IMR-90 (cell line): ENCODE measurements around the gene DCLRE1B. TPM values are rescaled to one million over a fixed set of nuclear protein-coding genes. Genes with fewer than 3 reads are reported as not detected.

Experiments used
- ATAC-seq: fragments of 200-7000 bp; cut with Tn5 transposase; 2 replicates; pipeline ENCODE4 v1.9.1; 2020; ENCODE audit warnings: low read depth, mild to moderate bottlenecking, moderate library complexity
- BruUV-seq: library from RNA; stranded (reverse); fragments of 400-500 nt; replicated peaks from 2 replicates; lab custom pipeline; 2021; lab: Mats Ljungman, UMichigan
- CTCF ChIA-PET: fragments of 300-600 bp; formaldehyde crosslinking; extraction: SDS; loops from one replicate; lab custom pipeline; 2021; ENCODE audit warnings: antibody characterized with exemption; lab: Yijun Ruan, JAX
- POLR2A ChIA-PET: fragments of 300-600 bp; sonication (Branson Sonifier 250); formaldehyde crosslinking; loops from one replicate; lab custom pipeline; 2022; ENCODE audit warnings: antibody characterized with exemption; ENCODE audit not compliant: unreplicated experiment; lab: Charles Lee
- DNase-seq: peaks from one replicate; pipeline ENCODE4 v3.0.0; 2013
- H2AFZ ChIP-seq: replicated peaks from 2 replicates; pipeline ENCODE3; 2013; ENCODE audit warnings: low read length, mild to moderate bottlenecking; ENCODE audit not compliant: poor library complexity
- H2AK5ac ChIP-seq: 2 replicates; pipeline ENCODE4 v1.6.1; 2013; ENCODE audit warnings: low read depth, low read length, inconsistent platforms
- H2AK9ac ChIP-seq: replicated peaks from 2 replicates; pipeline ENCODE3; 2013; ENCODE audit warnings: mild to moderate bottlenecking, low read depth, low read length, moderate library complexity; ENCODE audit not compliant: poor library complexity
- H2BK120ac ChIP-seq: 2 replicates; pipeline ENCODE4 v1.6.1; 2013; ENCODE audit warnings: low read depth, low read length, inconsistent platforms
- H2BK15ac ChIP-seq: 3 replicates; pipeline ENCODE4 v1.6.1; 2013; ENCODE audit warnings: low read depth, low read length, inconsistent platforms
- H2BK20ac ChIP-seq: 2 replicates; pipeline ENCODE4 v1.6.1; 2013; ENCODE audit warnings: low read depth, mild to moderate bottlenecking, inconsistent platforms, low read length, moderate library complexity
- H2BK5ac ChIP-seq: 2 replicates; pipeline ENCODE4 v1.6.1; 2013; ENCODE audit warnings: mild to moderate bottlenecking, low read depth, low read length, inconsistent platforms; ENCODE audit not compliant: poor library complexity, severe bottlenecking
- H3K14ac ChIP-seq: replicated peaks from 2 replicates; pipeline ENCODE4 v1.6.1; 2013; ENCODE audit warnings: low read depth, low read length, inconsistent platforms
- H3K18ac ChIP-seq: 2 replicates; pipeline ENCODE4 v1.6.1; 2013; ENCODE audit warnings: low read depth, low read length, control low read depth
- H3K23ac ChIP-seq: 2 replicates; pipeline ENCODE4 v1.6.1; 2013; ENCODE audit warnings: low read depth, low read length, inconsistent platforms
- H3K27ac ChIP-seq: 2 replicates; pipeline ENCODE4 v1.5.1; 2013; ENCODE audit warnings: mild to moderate bottlenecking, control low read depth, low read length; ENCODE audit not compliant: insufficient read depth
- H3K27me3 ChIP-seq: 2 replicates; pipeline ENCODE4 v1.6.1; 2013; ENCODE audit warnings: low read length; ENCODE audit not compliant: control insufficient read depth, insufficient read depth
- H3K36me3 ChIP-seq: 2 replicates; pipeline ENCODE4 v1.6.1; 2013; ENCODE audit warnings: low read length, mixed read lengths; ENCODE audit not compliant: control insufficient read depth, insufficient read depth
- H3K4ac ChIP-seq: 2 replicates; pipeline ENCODE4 v1.6.1; 2013; ENCODE audit warnings: low read depth, low read length, inconsistent platforms
- H3K4me1 ChIP-seq: 2 replicates; pipeline ENCODE4 v1.6.1; 2013; ENCODE audit warnings: low read length, mixed read lengths; ENCODE audit not compliant: control insufficient read depth, insufficient read depth
- H3K4me2 ChIP-seq: 2 replicates; pipeline ENCODE4 v1.6.1; 2013; ENCODE audit warnings: low read depth, mild to moderate bottlenecking, control low read depth, low read length, moderate library complexity
- H3K4me3 ChIP-seq: 2 replicates; pipeline ENCODE4 v1.5.1; 2013; ENCODE audit warnings: low read depth, mild to moderate bottlenecking, control low read depth, low read length, moderate library complexity; ENCODE audit not compliant: insufficient read depth
- H3K56ac ChIP-seq: 2 replicates; pipeline ENCODE4 v1.6.1; 2013; ENCODE audit warnings: low read length, inconsistent platforms; ENCODE audit not compliant: insufficient read depth; ENCODE audit errors: extremely low read depth
- H3K79me1 ChIP-seq, 2 experiments: 2 replicates each; pipeline ENCODE4 v1.6.1; 2013; ENCODE audit warnings: low read length in 2 of 2, inconsistent platforms in 1 of 2, low read depth in 1 of 2
- H3K9ac ChIP-seq: 2 replicates; pipeline ENCODE4 v1.6.1; 2013; ENCODE audit warnings: low read depth, low read length, control low read depth
- H3K9me1 ChIP-seq: 2 replicates; pipeline ENCODE4 v1.6.1; 2013; ENCODE audit warnings: low read length, inconsistent platforms; ENCODE audit not compliant: insufficient read depth
- H3K9me3 ChIP-seq: 2 replicates; pipeline ENCODE4 v1.6.1; 2013; ENCODE audit warnings: low read length; ENCODE audit not compliant: control insufficient read depth, insufficient read depth
- H4K20me1 ChIP-seq: 2 replicates; pipeline ENCODE4 v1.6.1; 2013; ENCODE audit warnings: low read length, inconsistent platforms; ENCODE audit not compliant: insufficient read depth
- H4K5ac ChIP-seq: 2 replicates; pipeline ENCODE4 v1.6.1; 2013; ENCODE audit warnings: mild to moderate bottlenecking, low read depth, low read length, control low read depth
- H4K8ac ChIP-seq, 2 experiments: 2 replicates each; pipeline ENCODE4 v1.6.1; 2013; ENCODE audit warnings: low read depth in 2 of 2, low read length in 2 of 2, control low read depth in 1 of 2, inconsistent platforms in 1 of 2
- H4K91ac ChIP-seq: 2 replicates; pipeline ENCODE4 v1.6.1; 2013; ENCODE audit warnings: low read depth, low read length, inconsistent platforms; ENCODE audit not compliant: insufficient read depth
- BHLHE40 ChIP-seq: fragments of 150-350 bp; IDR thresholded peaks from 2 replicates; pipeline ENCODE4 v1.6.1; 2016; ENCODE audit warnings: mild to moderate bottlenecking, low read depth, low read length
- CEBPB ChIP-seq: IDR thresholded peaks from 2 replicates; pipeline ENCODE4 v1.6.1; 2012; ENCODE audit warnings: low read depth, low read length, improper control_type of control experiment
- CHD1 ChIP-seq: IDR thresholded peaks from 2 replicates; pipeline ENCODE4 v1.6.1; 2012; ENCODE audit warnings: low read depth, low read length, improper control_type of control experiment
- FOS ChIP-seq: fragments of 150-350 bp; IDR thresholded peaks from 2 replicates; pipeline ENCODE4 v1.6.1; 2016; ENCODE audit warnings: low read depth, low read length
- MAFK ChIP-seq: IDR thresholded peaks from 2 replicates; pipeline ENCODE4 v1.6.1; 2012; ENCODE audit warnings: low read depth, low read length, improper control_type of control experiment
- MAZ ChIP-seq: IDR thresholded peaks from 2 replicates; pipeline ENCODE4 v1.6.1; 2012; ENCODE audit warnings: low read depth, mild to moderate bottlenecking, low read length, improper control_type of control experiment, moderate library complexity, borderline replicate concordance
- POLR2A ChIP-seq: IDR thresholded peaks from 2 replicates; pipeline ENCODE4 v1.6.1; 2012; ENCODE audit warnings: mild to moderate bottlenecking, low read depth, low read length
- RAD21 ChIP-seq: IDR thresholded peaks from 2 replicates; pipeline ENCODE4 v1.6.1; 2012; ENCODE audit warnings: low read length, improper control_type of control experiment
- RCOR1 ChIP-seq: IDR thresholded peaks from 2 replicates; pipeline ENCODE4 v1.6.1; 2012; ENCODE audit warnings: mild to moderate bottlenecking, low read length, improper control_type of control experiment; ENCODE audit not compliant: insufficient replicate concordance
- RFX5 ChIP-seq: IDR thresholded peaks from 2 replicates; pipeline ENCODE4 v1.8.0; 2012; ENCODE audit warnings: low read depth, mild to moderate bottlenecking, low read length, moderate library complexity
- SMC3 ChIP-seq: fragments of 150-350 bp; IDR thresholded peaks from 2 replicates; pipeline ENCODE4 v1.6.1; 2016; ENCODE audit warnings: low read depth, mild to moderate bottlenecking, antibody characterized with exemption, low read length, moderate library complexity
- WGBS, 2 experiments: methylation state at CpG; one replicate each; pipeline versions ENCODE4 v1.1.5 to v1.1.7; 2013; ENCODE audit warnings: missing lambda C conversion rate in 2 of 2; ENCODE audit not compliant: insufficient read length in 1 of 2; ENCODE audit errors: extremely low coverage in 2 of 2; 5-methylcytosine and 5-hydroxymethylcytosine counted together
- dilution Hi-C: fragments of 300-500 bp; cut with HindIII; formaldehyde crosslinking; loops from one replicate; pipeline ENCODE4 v1.14.3; 2018; ENCODE audit warnings: low sequenced_read_pairs; ENCODE audit not compliant: unreplicated experiment
- in situ Hi-C: fragments of 300-500 bp; cut with MboI; formaldehyde crosslinking; loops from 3 replicates; pipeline ENCODE4 v1.14.3; 2019; ENCODE audit warnings: low sequenced_read_pairs, inconsistent platforms, mixed read lengths
- intact Hi-C: fragments of 100-400 bp; cut with micrococcal nuclease; formaldehyde crosslinking; loops from 2 replicates; pipeline ENCODE4 v1.10.0; 2022
- polyA plus RNA-seq, 3 experiments: library from polyadenylated mRNA; depleted of rRNA; stranded (reverse); fragments of >200 nt; gene quantifications; 2 replicates each; pipeline ENCODE4 v1.2.3, GENCODE V29; 2012; ENCODE audit warnings: low replicate concordance in 1 of 3
- total RNA-seq: library from RNA; depleted of rRNA; stranded (reverse); fragments of >200 nt; gene quantifications from 2 replicates; pipeline ENCODE4 v1.2.3, GENCODE V29; 2012
- TF ChIP-seq, protein P1 (sequence below): fragments of 150-350 bp; IDR thresholded peaks from 2 replicates; pipeline ENCODE4 v1.6.1; 2017; ENCODE audit warnings: mild to moderate bottlenecking, antibody characterized with exemption, low read length, low read depth
- TF ChIP-seq, protein P2 (sequence below): conservative IDR thresholded peaks from 2 replicates; pipeline ENCODE4 v1.5.1; 2012; ENCODE audit warnings: mild to moderate bottlenecking, low read depth, low read length, improper control_type of control experiment
- TF ChIP-seq, protein P3 (sequence below): fragments of 150-350 bp; IDR thresholded peaks from 2 replicates; pipeline ENCODE4 v1.6.1; 2016; ENCODE audit warnings: low read depth, mild to moderate bottlenecking, low read length, moderate library complexity, borderline replicate concordance

The DCLRE1B gene
- total and polyA plus RNA-seq, 2 of the 4 experiments (the other 2 are of a cell fraction) = 4.9 to 6.1 TPM

DNA sequence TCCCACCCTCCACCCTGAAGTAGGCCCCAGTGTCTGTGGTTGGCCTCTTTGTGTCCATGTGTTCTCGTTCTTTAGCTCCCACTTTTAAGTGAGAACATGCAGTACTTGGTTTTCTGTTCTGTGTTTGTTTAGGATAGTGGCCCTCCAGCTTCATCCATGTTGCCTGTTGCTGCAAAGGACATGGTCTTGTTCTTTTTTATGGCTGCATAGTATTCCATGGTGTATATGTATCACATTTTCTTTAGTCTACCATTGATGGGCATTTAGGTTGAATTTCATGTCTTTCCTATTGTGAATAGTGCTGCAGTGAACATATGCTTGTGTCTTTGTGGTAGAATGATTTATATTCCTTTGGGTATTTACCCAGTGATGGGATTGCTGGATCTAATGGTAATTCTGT lies 30.1 kb downstream of the DCLRE1B start:
- peaks cover 11 to 59% of the 10 kb centered on the region in 2 experiments; a peak in 3 of 4 replicates for H3K79me1 ChIP-seq
- peaks cover 74% of the 10 kb centered on the region for H4K20me1 ChIP-seq
- H3K36me3 ChIP-seq = no peaks in the 10 kb centered on the region; the same call in 1 of the 2 replicates
- no peak overlapping the region for H4K5ac ChIP-seq
- no peak overlapping the region for H3K9ac ChIP-seq
- H3K4ac ChIP-seq = no peak overlapping the region
- no peak overlapping the region for H2AK9ac ChIP-seq
- no peak overlapping the region for H3K27ac ChIP-seq
- intact Hi-C loops = loop anchor here (10.0 kb wide), 1 partner anchor 790 kb away; no protein-coding TSS in a partner anchor
- no peak overlapping the region for H2BK5ac ChIP-seq
- no peak overlapping the region for H3K56ac ChIP-seq
- peaks cover 2% of the 10 kb centered on the region; the same call in 1 of the 2 replicates for H3K4me1 ChIP-seq
- no peak overlapping the region for H2BK20ac ChIP-seq
- ChIA-PET POLR2A (interaction anchor here (0.6 kb wide), 2 partner anchors 10 to 636 kb away, joined by 4 to 5 read pairs; no protein-coding TSS in a partner anchor), CTCF (interaction anchor here (1.3 kb wide), 1 partner anchor 22 kb away, joined by 4 read pairs; no protein-coding TSS in a partner anchor)
- H3K4me2 ChIP-seq = no peak overlapping the region
- DNase-seq = no peak
- TF ChIP-seq MAFK (no peak), RAD21 (no peak), CEBPB (no peak), FOS (no peak), RCOR1 (no peak), POLR2A (no peak), CHD1 (no peak), SMC3 (no peak), RFX5 (no peak), BHLHE40 (no peak), MAZ (no peak)
- TF ChIP-seq, protein P1, sequence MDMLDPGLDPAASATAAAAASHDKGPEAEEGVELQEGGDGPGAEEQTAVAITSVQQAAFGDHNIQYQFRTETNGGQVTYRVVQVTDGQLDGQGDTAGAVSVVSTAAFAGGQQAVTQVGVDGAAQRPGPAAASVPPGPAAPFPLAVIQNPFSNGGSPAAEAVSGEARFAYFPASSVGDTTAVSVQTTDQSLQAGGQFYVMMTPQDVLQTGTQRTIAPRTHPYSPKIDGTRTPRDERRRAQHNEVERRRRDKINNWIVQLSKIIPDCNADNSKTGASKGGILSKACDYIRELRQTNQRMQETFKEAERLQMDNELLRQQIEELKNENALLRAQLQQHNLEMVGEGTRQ = no peak
- TF ChIP-seq, protein P2, sequence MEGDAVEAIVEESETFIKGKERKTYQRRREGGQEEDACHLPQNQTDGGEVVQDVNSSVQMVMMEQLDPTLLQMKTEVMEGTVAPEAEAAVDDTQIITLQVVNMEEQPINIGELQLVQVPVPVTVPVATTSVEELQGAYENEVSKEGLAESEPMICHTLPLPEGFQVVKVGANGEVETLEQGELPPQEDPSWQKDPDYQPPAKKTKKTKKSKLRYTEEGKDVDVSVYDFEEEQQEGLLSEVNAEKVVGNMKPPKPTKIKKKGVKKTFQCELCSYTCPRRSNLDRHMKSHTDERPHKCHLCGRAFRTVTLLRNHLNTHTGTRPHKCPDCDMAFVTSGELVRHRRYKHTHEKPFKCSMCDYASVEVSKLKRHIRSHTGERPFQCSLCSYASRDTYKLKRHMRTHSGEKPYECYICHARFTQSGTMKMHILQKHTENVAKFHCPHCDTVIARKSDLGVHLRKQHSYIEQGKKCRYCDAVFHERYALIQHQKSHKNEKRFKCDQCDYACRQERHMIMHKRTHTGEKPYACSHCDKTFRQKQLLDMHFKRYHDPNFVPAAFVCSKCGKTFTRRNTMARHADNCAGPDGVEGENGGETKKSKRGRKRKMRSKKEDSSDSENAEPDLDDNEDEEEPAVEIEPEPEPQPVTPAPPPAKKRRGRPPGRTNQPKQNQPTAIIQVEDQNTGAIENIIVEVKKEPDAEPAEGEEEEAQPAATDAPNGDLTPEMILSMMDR = no peak
- TF ChIP-seq, protein P3, sequence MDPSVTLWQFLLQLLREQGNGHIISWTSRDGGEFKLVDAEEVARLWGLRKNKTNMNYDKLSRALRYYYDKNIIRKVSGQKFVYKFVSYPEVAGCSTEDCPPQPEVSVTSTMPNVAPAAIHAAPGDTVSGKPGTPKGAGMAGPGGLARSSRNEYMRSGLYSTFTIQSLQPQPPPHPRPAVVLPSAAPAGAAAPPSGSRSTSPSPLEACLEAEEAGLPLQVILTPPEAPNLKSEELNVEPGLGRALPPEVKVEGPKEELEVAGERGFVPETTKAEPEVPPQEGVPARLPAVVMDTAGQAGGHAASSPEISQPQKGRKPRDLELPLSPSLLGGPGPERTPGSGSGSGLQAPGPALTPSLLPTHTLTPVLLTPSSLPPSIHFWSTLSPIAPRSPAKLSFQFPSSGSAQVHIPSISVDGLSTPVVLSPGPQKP = no peak
- no peak for ATAC-seq
- H2AFZ ChIP-seq = no peak overlapping the region
- no peak overlapping the region for H2BK120ac ChIP-seq
- no peak overlapping the region for H3K14ac ChIP-seq
- no peak overlapping the region for H2BK15ac ChIP-seq
- H3K4me3 ChIP-seq = no peak overlapping the region
- H3K9me3 ChIP-seq = no peaks in the 10 kb centered on the region
- H3K9me1 ChIP-seq = peaks cover 11% of the 10 kb centered on the region
- no peak overlapping the region for H4K91ac ChIP-seq
- WGBS, 2 experiments = no CpG with 5 or more reads among the region's 1 CpG
- BruUV-seq = no TSS peak
- no peaks in the 10 kb centered on the region for H3K27me3 ChIP-seq
- in situ Hi-C loops = no loop called here
- no peak overlapping the region for H3K18ac ChIP-seq
- dilution Hi-C loops = no loop called here
- no peak overlapping the region for H4K8ac ChIP-seq
- H2AK5ac ChIP-seq = no peak overlapping the region
- no peak overlapping the region for H3K23ac ChIP-seq
